VCaP (cell line): Measurements from ENCODE around the gene CIROP.

Experiments
- H3K27ac ChIP-seq: fragments of 450-650 bp; 2 replicates; pipeline ENCODE4 v1.5.1; 2017
- CTCF ChIP-seq: fragments of 450-650 bp; conservative IDR thresholded peaks from 2 replicates; pipeline ENCODE4 v1.5.1; 2017; ENCODE audit warnings: mild to moderate bottlenecking, moderate library complexity

Gene CIROP

GRCh38 chr14:23055147-23055550 is 49.6 kb downstream of the CIROP start:
- H3K27ac ChIP-seq, result no peak overlapping the region

GRCh38 chr14:23054000-23054811 is 50.6 kb downstream of the CIROP start:
- no peak overlapping the region for H3K27ac ChIP-seq
- no peak for TF ChIP-seq CTCF

More at GRCh38 chr14:23055147-23055550, 49.6 kb downstream of the CIROP start:
- no peak for TF ChIP-seq CTCF

- no peak overlapping the region for H3K27ac ChIP-seq
- TF ChIP-seq CTCF, result no peak
These were observed 51.4 kb downstream of the CIROP start for GRCh38 chr14:23053426-23053825.

- TF ChIP-seq CTCF, result no peak
These were observed 52.1 kb downstream of the CIROP start for GRCh38 chr14:23052671-23053070.

GRCh38 chr14:23052182-23052623 is 52.6 kb downstream of the CIROP start:
- no peak for TF ChIP-seq CTCF
- no peak overlapping the region for H3K27ac ChIP-seq

More at GRCh38 chr14:23052671-23053070, 52.1 kb downstream of the CIROP start:
- no peak overlapping the region for H3K27ac ChIP-seq

GRCh38 chr14:23051141-23052057 is 53.4 kb downstream of the CIROP start:
- TF ChIP-seq CTCF, result no peak
- H3K27ac ChIP-seq, result no peak overlapping the region
